ENCODE results near the gene SHOC1. TPM values are rescaled to one million over a fixed set of nuclear protein-coding genes. Genes with fewer than 3 reads are reported as not detected.
"Not testable (repeated sequence)": the region's sequence is repeated elsewhere in the genome, so short reads cannot be mapped to it uniquely, and the experiment has no call there.

SHOC1 gene
- total and polyA plus RNA-seq, 12 donors: 0.11 to 8.2 (median 3.2) TPM

DNA sequence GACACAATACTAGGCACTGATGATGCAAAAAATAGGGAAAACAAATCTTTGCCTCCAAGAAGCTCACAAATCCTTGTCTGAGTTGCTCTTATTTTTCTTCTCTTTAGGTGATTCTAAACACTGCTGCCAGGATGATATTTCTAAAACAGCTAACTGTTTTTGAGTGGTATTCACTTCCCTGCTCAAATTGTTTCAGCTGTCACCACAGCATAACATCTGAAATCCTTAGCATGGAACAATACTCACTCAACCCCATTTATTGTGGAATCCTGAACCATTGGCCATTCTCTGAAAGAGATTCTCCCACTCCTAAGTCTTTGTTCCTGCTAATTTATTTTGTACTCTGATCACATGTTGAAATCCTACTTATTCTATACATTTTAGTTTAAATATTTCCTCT, 4.8 kb upstream of the SHOC1 start:
- H3K4me3 ChIP-seq: no peak overlapping the region
- no peaks in the 10 kb centered on the region for H3K27me3 ChIP-seq
- H3K36me3 ChIP-seq (replicated peaks in 1 of 2): no peaks in the 10 kb centered on the region
- intact Hi-C loops (cut with DNase I): no loop called here
- H3K4me1 ChIP-seq (replicated peaks in 1 of 2): no peaks in the 10 kb centered on the region
- DNase-seq: no peak
- no peak for TF ChIP-seq POLR2A (IDR thresholded peaks at IDR 0.05)
- TF ChIP-seq, protein P1, sequence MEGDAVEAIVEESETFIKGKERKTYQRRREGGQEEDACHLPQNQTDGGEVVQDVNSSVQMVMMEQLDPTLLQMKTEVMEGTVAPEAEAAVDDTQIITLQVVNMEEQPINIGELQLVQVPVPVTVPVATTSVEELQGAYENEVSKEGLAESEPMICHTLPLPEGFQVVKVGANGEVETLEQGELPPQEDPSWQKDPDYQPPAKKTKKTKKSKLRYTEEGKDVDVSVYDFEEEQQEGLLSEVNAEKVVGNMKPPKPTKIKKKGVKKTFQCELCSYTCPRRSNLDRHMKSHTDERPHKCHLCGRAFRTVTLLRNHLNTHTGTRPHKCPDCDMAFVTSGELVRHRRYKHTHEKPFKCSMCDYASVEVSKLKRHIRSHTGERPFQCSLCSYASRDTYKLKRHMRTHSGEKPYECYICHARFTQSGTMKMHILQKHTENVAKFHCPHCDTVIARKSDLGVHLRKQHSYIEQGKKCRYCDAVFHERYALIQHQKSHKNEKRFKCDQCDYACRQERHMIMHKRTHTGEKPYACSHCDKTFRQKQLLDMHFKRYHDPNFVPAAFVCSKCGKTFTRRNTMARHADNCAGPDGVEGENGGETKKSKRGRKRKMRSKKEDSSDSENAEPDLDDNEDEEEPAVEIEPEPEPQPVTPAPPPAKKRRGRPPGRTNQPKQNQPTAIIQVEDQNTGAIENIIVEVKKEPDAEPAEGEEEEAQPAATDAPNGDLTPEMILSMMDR (IDR thresholded peaks at IDR 0.05): no peak
- H3K9me3 ChIP-seq (replicated peaks in 1 of 3): no peaks in the 10 kb centered on the region
- H3K27ac ChIP-seq: no peak overlapping the region

DNA sequence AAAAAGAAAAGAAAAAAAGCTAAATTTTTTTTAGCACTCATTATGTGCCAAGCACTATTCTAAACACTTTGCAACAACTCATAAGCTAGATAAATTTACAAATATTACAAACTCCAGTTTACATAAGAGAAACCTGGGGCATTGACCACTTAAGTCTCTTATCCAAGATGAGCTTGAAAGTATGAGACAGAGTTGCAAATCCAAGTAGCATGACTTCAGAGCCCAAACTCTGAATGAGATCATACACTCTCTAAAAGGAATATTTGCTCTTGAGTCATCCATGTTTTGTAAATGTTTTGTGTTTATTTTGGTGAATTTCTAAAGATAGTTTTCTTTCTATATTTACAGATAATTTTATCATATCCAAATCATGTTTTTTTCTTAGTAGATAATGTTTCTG, 4.0 kb upstream of the SHOC1 start:
- intact Hi-C loops (cut with DNase I): no loop called here
- no peaks in the 10 kb centered on the region for H3K36me3 ChIP-seq (replicated peaks in 1 of 2)
- no peaks in the 10 kb centered on the region for H3K9me3 ChIP-seq (replicated peaks in 1 of 3)
- no peaks in the 10 kb centered on the region for H3K27me3 ChIP-seq
- no peak overlapping the region for H3K4me3 ChIP-seq
- no peaks in the 10 kb centered on the region for H3K4me1 ChIP-seq (replicated peaks in 1 of 2)
- TF ChIP-seq, protein P1 (IDR thresholded peaks at IDR 0.05): no peak
- TF ChIP-seq POLR2A (IDR thresholded peaks at IDR 0.05): no peak
- no peak for DNase-seq
- H3K27ac ChIP-seq: no peak overlapping the region

DNA sequence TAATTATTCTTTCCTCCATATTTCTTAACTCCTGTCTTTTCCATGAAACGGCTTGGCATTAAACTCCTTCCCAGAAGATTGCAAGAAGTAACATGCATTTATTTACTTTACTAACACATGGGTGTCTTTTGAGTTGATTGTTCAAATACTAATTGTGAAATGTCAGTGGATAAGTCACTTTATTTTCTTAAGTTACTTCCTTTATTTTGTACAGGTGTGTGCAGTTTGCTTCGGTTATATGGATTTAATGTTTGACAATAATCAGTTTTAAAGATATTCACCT, 761 bp upstream of the SHOC1 start:
- Histone ChIP-seq H3K36me3 (replicated peaks in 1 of 2) (no peaks in the 10 kb centered on the region), H3K9me3 (replicated peaks in 1 of 3) (no peaks in the 10 kb centered on the region), H3K27me3 (no peaks in the 10 kb centered on the region), H3K4me1 (replicated peaks in 1 of 2) (no peaks in the 10 kb centered on the region), H3K27ac (no peak overlapping the region), H3K4me3 (no peak overlapping the region)
- intact Hi-C loops (cut with DNase I): no loop called here
- TF ChIP-seq POLR2A (IDR thresholded peaks at IDR 0.05): no peak
- TF ChIP-seq, protein P1 (IDR thresholded peaks at IDR 0.05): no peak
- DNase-seq: no peak
- WGBS, 4 donors: 89 to 94% (median 92%) methylated on average over 2 of the region's 2 CpGs

DNA sequence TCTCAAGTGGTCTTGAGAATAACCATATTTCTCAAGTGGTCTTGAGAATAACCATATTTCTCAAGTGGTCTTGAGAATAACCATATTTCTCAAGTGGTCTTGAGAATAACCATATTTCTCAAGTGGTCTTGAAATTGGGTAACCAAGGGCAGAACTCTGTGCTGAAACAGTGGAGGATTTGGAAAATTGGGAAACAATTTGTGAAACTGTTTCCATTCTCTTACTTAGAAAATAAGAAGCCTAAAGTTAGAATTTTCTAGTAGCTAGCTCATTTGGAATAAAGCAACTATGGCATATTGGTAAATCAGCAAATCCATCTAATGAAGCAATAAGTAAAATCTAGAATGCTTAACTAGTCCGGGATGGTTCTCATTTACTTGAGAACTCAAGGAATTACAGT, 2.9 kb downstream of the SHOC1 start:
- H3K27ac ChIP-seq; H3K27me3 ChIP-seq; intact Hi-C loops (cut with DNase I); H3K36me3 ChIP-seq (replicated peaks in 1 of 2); H3K4me3 ChIP-seq; DNase-seq; H3K9me3 ChIP-seq (replicated peaks in 1 of 3); H3K4me1 ChIP-seq (replicated peaks in 1 of 2): not testable (repeated sequence)
- WGBS, 4 donors: 90 to 95% (median 92%) methylated on average over 1 of the region's 1 CpG

DNA sequence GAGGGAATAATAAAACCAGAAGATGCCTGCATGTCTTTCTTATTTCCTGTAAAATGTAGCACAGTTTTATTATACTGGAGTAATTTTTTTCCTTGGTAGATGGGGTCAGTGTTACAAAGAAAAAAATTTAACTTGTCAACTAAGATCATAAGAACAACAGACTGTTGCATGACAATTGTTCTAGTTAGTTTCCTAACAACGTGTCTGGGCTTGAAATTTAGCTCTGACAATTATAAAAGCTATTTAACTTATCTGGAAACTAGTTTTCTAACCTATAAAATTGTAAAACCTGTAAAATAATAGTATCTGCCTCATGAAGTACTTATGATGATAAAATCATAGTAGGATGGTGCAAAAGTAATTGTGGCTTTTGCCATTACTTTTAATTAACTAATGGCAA, 4.9 kb downstream of the SHOC1 start:
- DNase-seq: no peak
- 79 to 93% (median 90%) methylated on average over 1 of the region's 1 CpG for WGBS, 4 donors
- no peaks in the 10 kb centered on the region for H3K9me3 ChIP-seq (replicated peaks in 1 of 3)
- no peak for TF ChIP-seq POLR2A (IDR thresholded peaks at IDR 0.05)
- TF ChIP-seq, protein P1 (IDR thresholded peaks at IDR 0.05): no peak
- intact Hi-C loops (cut with DNase I): no loop called here
- H3K36me3 ChIP-seq (replicated peaks in 1 of 2): no peaks in the 10 kb centered on the region
- no peaks in the 10 kb centered on the region for H3K4me1 ChIP-seq (replicated peaks in 1 of 2)
- no peak overlapping the region for H3K4me3 ChIP-seq
- H3K27ac ChIP-seq: no peak overlapping the region
- no peaks in the 10 kb centered on the region for H3K27me3 ChIP-seq
